Smooth muscle cell (in vitro differentiated cells): Measurements from ENCODE around the gene SMARCD3. TPM values are rescaled to one million over a fixed set of nuclear protein-coding genes. Genes with fewer than 3 reads are reported as not detected.

Source experiments
- DNase-seq: peaks from one replicate; lab custom pipeline; 2025; ENCODE audit not compliant: unreplicated experiment; lab: John Stamatoyannopoulos, UW
- H2AFZ ChIP-seq: fragments of 200-600 bp; sonication (generic); 2 replicates; pipeline ENCODE4 v1.6.0; 2016; ENCODE audit warnings: antibody characterized with exemption, low read depth, mild to moderate bottlenecking
- H3F3A ChIP-seq: fragments of 200-600 bp; sonication (generic); 2 replicates; pipeline ENCODE4 v1.6.0; 2017; ENCODE audit warnings: antibody characterized with exemption, low read depth
- H3K27ac ChIP-seq: fragments of 200-600 bp; sonication (generic); 2 replicates; pipeline ENCODE4 v1.5.1; 2016; ENCODE audit warnings: low read depth, mild to moderate bottlenecking
- H3K27me3 ChIP-seq: fragments of 200-600 bp; sonication (generic); 2 replicates; pipeline ENCODE4 v1.6.1; 2016; ENCODE audit warnings: low read depth, mild to moderate bottlenecking
- H3K36me3 ChIP-seq: fragments of 200-600 bp; sonication (generic); 2 replicates; pipeline ENCODE4 v1.5.1; 2016; ENCODE audit warnings: low read depth
- H3K4me1 ChIP-seq: fragments of 200-600 bp; sonication (generic); 2 replicates; pipeline ENCODE4 v1.5.1; 2016; ENCODE audit warnings: low read depth
- H3K4me2 ChIP-seq: fragments of 200-600 bp; sonication (generic); 2 replicates; pipeline ENCODE4 v1.6.0; 2016; ENCODE audit warnings: mild to moderate bottlenecking
- H3K4me3 ChIP-seq: fragments of 200-600 bp; sonication (generic); 2 replicates; pipeline ENCODE4 v1.5.1; 2016; ENCODE audit warnings: mild to moderate bottlenecking
- H3K79me2 ChIP-seq: fragments of 200-600 bp; sonication (generic); 2 replicates; pipeline ENCODE4 v1.6.0; 2016; ENCODE audit warnings: low read depth, mild to moderate bottlenecking
- H3K9ac ChIP-seq: fragments of 200-600 bp; sonication (generic); 2 replicates; pipeline ENCODE4 v1.6.0; 2016; ENCODE audit warnings: low read depth
- H3K9me3 ChIP-seq: fragments of 200-600 bp; sonication (generic); replicated peaks from 2 replicates; pipeline ENCODE4 v1.5.1; 2016; ENCODE audit warnings: low read depth
- H4K20me1 ChIP-seq: fragments of 200-600 bp; sonication (generic); 2 replicates; pipeline ENCODE4 v1.6.0; 2016; ENCODE audit warnings: low read depth
- WGBS: methylation state at CpG from one replicate; pipeline ENCODE4 v1.1.7; 2016; ENCODE audit warnings: low lambda C conversion rate; 5-methylcytosine and 5-hydroxymethylcytosine counted together
- polyA plus RNA-seq: library from polyadenylated mRNA; unstranded; fragments of >200 nt; fragmentation: Nextera tagmentation; extraction: Ambion mirVana; gene quantifications from 2 replicates; pipeline ENCODE4 v1.2.1, GENCODE V29; 2016
- total RNA-seq: library from RNA; depleted of rRNA; stranded (reverse); fragments of >200 nt; gene quantifications from 2 replicates; pipeline ENCODE4 v1.2.3, GENCODE V29; 2014
- TF ChIP-seq, protein P1 (sequence below): fragments of 200-600 bp; sonication (generic); IDR thresholded peaks from 2 replicates; pipeline ENCODE4 v1.5.1; 2017; ENCODE audit warnings: borderline replicate concordance, mild to moderate bottlenecking, antibody characterized with exemption; ENCODE audit not compliant: insufficient read depth, poor library complexity, severe bottlenecking

Gene SMARCD3
- total and polyA plus RNA-seq, 2 experiments from 2014 or later = 44.4 to 58.1 TPM

DNA sequence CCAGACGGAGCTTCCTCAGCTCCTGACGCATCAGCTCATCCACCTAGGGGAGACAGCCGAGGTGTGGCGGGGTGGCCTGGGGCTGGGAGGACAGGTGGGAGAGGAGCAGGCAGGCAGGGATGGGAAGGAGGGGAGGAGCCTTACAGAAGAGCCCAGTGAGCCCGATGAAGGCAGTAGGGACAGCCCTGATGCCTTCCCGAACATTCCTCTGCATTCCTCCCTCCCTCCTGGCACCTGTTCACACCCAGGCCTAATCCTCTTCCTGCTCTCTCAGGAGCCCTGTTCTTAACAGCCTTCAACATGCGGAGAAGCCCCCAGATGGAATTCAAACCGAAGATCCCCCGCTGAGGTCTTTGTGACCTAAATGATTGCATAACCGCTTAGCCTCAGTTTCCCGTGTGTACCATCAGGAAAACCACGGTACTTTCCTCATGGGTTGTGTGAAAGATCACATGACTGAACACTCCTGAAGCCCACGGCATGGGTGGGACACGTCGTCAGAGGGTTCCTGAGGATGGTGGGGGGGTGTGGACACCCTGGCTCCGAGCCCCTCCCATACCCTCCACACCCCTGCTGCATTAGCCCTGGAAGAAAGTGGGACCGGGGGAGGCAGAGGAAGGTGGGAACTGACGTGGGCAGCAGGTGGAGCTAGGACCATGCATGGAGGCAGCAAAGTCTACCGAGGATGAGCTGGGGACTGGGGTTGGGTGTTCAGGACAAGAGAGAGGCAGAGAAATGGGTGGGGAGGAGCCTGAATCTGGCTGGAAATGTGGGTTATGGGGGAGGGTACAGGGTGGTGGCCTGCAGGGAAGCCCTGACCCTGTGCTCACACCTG is 52.7 kb downstream of the SMARCD3 start:
- H3K27ac ChIP-seq = no peak overlapping the region
- H3K9ac ChIP-seq = no peak overlapping the region
- TF ChIP-seq, protein P1, sequence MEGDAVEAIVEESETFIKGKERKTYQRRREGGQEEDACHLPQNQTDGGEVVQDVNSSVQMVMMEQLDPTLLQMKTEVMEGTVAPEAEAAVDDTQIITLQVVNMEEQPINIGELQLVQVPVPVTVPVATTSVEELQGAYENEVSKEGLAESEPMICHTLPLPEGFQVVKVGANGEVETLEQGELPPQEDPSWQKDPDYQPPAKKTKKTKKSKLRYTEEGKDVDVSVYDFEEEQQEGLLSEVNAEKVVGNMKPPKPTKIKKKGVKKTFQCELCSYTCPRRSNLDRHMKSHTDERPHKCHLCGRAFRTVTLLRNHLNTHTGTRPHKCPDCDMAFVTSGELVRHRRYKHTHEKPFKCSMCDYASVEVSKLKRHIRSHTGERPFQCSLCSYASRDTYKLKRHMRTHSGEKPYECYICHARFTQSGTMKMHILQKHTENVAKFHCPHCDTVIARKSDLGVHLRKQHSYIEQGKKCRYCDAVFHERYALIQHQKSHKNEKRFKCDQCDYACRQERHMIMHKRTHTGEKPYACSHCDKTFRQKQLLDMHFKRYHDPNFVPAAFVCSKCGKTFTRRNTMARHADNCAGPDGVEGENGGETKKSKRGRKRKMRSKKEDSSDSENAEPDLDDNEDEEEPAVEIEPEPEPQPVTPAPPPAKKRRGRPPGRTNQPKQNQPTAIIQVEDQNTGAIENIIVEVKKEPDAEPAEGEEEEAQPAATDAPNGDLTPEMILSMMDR = no peak
- WGBS = 71% methylated on average over 19 of the region's 19 CpGs
- no peak overlapping the region for H3K4me3 ChIP-seq
- DNase-seq = no peak
- no peaks in the 10 kb centered on the region for H3K79me2 ChIP-seq
- H4K20me1 ChIP-seq = no peaks in the 10 kb centered on the region
- no peaks in the 10 kb centered on the region for H3K4me1 ChIP-seq
- no peak overlapping the region for H2AFZ ChIP-seq
- no peaks in the 10 kb centered on the region for H3F3A ChIP-seq
- no peaks in the 10 kb centered on the region for H3K36me3 ChIP-seq
- no peak overlapping the region for H3K4me2 ChIP-seq
- H3K27me3 ChIP-seq = peaks cover 27% of the 10 kb centered on the region
- H3K9me3 ChIP-seq = no peaks in the 10 kb centered on the region

DNA sequence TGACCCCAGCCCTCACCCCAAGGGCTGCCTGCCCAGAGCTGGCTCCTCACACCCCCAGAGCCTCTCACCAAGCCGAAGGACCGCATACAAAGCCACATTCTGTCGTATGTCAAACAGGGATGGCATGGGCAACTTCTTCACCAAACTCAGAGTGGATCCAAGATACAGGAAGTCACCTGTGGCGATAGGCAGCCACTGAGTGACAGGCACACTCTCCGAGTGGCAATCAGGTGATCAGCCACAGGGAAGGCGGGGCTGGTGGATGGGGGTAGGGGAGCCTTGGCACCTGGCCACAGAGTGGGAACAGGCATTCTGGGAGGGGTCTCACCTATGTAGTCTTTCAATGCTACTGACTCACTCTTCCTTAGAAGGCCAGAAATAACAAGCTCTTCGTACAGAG is 54.3 kb downstream of the SMARCD3 start:
- 85% methylated on average over 7 of the region's 7 CpGs for WGBS
- Histone ChIP-seq H4K20me1 (no peaks in the 10 kb centered on the region), H2AFZ (no peak overlapping the region), H3K36me3 (no peaks in the 10 kb centered on the region), H3K79me2 (no peaks in the 10 kb centered on the region), H3F3A (no peaks in the 10 kb centered on the region), H3K9me3 (no peaks in the 10 kb centered on the region), H3K4me2 (no peak overlapping the region), H3K27ac (no peak overlapping the region), H3K4me3 (no peak overlapping the region), H3K9ac (no peak overlapping the region), H3K4me1 (no peaks in the 10 kb centered on the region), H3K27me3 (peaks cover 31% of the 10 kb centered on the region)
- TF ChIP-seq, protein P1 = no peak
- no peak for DNase-seq

DNA sequence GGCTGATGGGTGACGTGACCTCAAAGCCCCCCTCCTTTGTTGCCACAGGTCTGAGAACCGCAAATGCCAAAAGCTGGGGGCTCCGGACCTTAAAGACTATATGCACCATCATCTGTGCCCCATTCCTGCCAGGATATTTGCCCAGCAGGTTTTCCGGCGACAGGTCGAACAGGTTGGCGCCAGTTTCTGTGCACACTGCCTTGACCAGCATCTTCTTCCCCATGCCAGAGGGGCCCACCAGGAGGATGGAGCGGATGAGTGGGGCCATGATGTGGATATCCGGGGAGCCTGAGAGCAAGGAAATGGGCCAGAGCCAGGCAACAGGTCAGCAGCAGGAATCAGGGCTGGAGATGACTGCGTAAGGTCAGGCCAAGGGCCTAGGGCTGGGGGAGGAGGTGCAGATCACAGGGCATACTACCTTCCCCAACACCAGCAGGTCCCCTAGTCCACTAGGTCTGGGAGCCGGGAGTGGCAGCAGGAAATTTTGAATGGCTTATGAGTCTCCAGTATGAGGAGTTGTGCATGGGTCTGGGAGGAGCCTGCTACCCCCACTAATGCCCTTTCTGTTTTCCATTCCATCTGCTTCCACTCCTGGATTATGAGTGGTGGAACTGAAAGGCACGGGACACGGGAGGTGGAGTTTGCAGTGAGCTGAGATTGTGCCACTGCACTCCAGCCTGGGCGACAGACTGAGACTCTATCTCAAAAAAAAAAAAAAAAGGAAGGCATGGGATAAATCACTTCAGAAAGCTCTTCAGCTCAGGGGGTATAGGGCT is 55.1 kb downstream of the SMARCD3 start:
- Histone ChIP-seq H3F3A (no peaks in the 10 kb centered on the region), H3K79me2 (no peaks in the 10 kb centered on the region), H3K36me3 (no peaks in the 10 kb centered on the region), H3K4me2 (no peak overlapping the region), H3K27me3 (peaks cover 31% of the 10 kb centered on the region), H2AFZ (no peak overlapping the region), H4K20me1 (no peaks in the 10 kb centered on the region), H3K27ac (no peak overlapping the region), H3K9me3 (no peaks in the 10 kb centered on the region), H3K4me3 (no peak overlapping the region), H3K4me1 (no peaks in the 10 kb centered on the region), H3K9ac (no peak overlapping the region)
- 94% methylated on average over 14 of the region's 14 CpGs for WGBS
- no peak for DNase-seq
- TF ChIP-seq, protein P1 = no peak
